NCI-H1417 treated with DMSO at 0.1 percent for 48 hours (cell line): ENCODE results near the gene VPS26C.
A peak's percentile ranks its signal among the peaks of the same experiment; 100 is the strongest.
"Not testable (repeated sequence)": the region's sequence is repeated elsewhere in the genome, so short reads cannot be mapped to it uniquely, and the experiment has no call there.

Source experiments
- DNase-seq: peaks from one replicate; lab custom pipeline; 2025; lab: John Stamatoyannopoulos, UW

The VPS26C gene

DNA sequence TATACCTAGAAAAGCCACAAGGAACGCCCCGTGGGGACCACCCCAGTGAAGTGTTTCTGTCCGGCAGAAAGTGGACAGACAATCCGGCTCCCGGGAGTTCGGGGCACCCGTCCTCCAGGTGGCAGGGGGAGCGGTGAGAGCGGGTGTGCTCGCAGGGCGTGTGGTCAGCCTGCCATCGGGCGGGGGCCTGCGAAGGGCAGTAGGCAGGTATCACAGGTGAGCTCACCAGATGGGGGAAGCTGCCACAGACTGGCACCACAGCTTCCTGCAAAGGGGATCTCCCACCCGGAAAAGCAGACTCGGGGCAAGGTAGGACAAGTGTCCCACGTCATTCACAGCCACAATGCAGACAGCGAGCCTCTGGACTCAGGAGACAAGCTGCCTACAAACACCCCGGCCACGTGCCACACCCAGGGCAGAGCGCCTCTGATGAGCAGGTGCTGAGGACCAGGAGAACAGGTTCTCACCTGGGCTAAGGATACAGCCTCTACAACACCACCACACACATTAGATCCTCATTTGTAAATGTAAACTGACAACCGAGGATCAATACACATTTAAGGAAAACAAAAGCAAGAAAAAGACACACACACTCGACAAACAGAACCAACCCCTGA is 36.4 kb downstream of the VPS26C start:
- DNase-seq, result no peak

GRCh38 chr21:37228003-37228400 is 39.1 kb downstream of the VPS26C start:
- DNase-seq, result no peak

- no peak for DNase-seq
Observed at GRCh38 chr21:37227071-37228002, 39.8 kb downstream of the VPS26C start.

DNA sequence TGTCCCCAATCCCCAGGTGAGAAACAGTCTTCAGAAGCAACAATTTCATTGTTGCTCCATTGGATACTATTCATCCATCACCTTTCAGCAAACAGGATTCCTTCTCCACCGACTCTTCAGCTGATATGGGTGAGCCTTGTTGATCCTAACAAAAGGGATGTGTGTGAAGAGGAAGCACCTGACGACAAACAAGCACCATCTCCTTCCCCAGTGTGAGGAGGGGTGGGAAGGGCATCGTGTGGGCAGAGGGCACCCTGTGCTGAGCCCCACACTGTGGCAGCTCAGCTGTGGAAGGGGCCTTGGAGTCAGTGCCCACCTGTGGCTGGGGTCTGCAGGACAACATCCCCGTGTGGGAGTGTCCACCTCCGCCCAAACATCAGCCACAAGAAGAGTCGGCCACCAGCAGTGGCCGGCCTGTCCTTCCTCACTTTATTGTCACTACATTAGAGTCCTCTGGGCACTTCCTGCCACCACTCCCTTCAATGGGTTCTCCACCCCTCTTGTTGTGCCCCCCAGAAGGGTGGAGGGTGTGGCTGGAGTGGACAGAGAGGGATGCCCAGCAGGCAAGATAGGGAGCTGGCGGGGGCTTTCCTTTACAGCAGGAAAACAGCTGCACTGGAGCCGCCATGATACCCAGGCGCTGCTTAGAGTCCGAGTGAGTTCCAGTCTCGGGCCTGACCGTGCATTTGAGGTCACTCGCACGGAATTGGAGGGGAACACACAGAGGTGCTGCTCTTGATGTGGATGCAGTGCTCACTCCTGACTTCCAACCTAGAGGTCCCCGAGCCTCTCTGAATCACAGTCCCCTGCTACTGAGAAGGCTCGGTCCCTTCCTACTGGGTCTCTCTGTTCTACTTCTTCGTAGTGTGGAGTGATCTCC is 40.9 kb downstream of the VPS26C start:
- DNase-seq, result no peak

DNA sequence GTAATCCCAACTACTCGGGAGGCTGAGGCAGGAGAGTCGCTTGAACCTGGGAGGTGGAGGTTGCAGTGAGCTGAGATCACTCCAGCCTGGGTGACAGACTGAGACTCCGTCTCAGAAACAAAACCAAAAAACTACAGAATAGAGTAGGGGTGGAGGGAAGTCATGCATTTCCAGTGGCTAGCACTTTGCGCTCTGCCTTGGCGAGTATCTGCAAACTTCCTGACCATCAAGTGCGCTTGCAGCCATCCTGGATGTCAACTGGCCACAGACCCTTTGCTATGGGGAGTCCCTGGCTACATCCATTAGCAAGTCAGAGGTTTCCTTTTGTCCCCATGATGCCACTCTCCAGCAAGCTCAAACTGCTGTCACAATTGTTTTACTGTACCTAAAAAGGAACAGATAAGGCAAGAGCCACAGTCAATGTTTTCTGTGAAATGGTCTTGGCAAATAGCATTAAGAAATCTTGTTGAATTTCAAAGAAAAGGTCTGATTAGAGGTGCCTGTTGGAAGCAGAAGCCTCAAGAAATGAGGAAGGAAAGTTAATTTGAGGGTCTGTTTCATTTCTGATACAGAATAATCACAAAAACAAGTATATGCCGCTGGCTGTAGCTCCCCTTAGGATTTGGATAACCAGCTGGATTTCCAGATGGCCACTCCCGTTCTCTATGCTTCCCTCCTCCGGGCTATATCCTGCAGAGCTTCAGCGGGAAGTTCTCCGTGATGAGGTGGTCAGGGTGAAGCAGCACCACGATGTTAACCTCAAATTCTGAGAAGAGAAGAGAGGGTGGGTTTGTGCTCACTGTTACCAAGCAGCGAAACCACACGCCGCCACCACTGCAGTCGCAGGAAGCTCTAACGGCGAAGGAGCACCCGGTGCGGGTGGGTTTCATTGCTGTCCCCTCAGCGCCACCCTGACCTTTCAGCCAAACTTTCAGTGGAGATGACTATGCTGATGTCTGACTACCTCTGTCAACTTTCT is 42.0 kb downstream of the VPS26C start:
- DNase-seq, result no peak

DNA sequence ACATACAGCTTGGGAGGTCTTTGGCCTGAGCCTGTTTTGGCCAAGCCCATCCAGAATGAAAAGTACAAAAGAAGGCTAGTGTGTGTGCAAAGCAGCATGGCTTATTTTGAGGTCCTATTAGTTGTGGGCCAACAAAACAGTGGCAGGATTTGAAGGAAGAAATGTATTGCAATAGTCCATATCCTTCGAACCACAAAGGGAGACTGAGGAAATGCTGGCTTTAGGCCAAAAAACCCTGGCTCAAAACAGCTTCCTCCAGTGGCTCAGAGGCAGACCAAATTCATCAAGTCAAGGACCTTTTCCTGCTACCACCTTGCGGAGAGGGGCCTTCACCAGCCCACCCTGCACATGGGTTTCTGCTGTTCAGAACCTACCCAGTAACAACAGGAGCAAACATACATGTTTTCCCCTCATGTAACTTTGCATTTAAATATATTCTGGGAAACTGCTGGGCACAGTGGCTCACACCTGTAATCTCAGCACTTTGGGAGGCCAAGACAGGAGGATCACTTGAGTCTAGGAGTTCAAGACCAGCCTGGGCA is 43.3 kb downstream of the VPS26C start:
- no peak for DNase-seq

DNA sequence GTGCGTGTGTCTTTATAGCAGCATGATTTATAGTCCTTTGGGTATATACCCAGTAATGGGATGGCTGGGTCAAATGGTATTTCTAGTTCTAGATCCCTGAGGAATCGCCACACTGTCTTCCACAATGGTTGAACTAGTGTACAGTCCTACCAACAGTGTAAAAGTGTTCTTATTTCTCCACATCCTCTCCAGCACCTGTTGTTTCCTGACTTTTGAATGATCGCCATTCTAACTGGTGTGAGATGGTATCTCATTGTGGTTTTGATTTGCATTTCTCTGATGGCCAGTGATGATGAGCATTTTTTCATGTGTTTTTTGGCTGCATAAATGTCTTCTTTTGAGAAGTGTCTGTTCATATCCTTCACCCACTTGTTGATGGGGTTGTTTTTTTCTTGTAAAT is 44.9 kb downstream of the VPS26C start:
- not testable (repeated sequence) for DNase-seq

- DNase-seq, result peak; percentile 89
Observed at GRCh38 chr21:37220981-37221664, 46.0 kb downstream of the VPS26C start.

DNA sequence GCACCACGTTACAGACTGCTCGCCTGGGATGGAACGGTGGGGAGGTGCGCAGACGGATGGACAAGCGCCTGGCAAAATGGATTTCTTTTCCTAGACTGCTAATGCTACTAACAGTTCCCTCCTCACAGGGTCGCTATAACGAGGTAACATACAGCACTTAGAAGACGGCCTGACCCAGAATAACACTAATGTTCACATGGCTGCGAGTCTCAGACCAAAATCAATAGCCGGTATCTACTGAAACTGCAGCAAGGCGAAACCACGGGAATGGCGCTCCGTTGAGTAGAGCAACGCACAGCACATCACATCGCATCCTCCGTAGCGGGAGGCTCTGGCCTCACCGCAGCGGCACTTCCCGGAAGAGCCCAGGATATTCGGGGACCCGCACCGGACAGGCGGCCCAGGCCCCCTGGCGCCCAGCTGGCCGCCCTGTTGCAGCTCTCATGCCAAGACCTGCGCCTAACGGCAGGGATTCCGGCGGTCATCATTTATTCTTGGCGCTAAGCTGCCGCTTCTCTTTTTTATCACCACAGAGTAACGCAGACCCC is 46.6 kb downstream of the VPS26C start:
- peak; percentile 9 for DNase-seq

DNA sequence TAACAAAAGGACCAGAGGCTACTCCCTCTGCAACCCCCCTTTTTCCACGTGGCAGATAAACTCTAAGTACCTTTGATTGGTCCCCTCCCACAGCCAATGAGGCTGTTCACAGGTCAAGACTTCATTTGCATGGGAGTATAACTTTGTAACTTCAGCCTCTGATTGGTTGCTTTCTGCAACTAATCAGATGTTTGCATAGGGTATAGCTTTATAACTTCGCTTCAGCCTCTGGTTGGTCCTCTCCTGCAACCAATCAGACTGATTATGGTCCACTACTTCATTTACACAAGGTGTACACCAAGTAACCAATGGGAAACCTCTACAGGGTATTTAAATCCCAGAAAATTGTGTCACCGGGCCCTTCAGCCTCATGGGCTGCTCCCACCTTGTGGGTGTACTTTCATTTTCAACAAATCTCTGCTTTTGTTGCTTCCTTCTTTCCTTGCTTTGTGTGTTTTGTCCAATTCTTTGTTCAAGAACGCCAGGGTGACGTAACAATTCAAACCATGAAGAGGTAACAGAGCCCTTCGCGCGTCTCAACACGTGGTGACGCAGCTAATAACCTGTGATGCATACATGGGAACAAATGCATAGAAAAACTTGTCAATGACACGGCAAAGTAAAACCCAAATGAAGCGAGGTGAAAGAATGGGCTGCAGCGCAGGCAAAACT is 47.2 kb downstream of the VPS26C start:
- DNase-seq, result peak; percentile 6

- DNase-seq, result no peak
Observed at GRCh38 chr21:37214952-37215351, 52.2 kb downstream of the VPS26C start.

DNA sequence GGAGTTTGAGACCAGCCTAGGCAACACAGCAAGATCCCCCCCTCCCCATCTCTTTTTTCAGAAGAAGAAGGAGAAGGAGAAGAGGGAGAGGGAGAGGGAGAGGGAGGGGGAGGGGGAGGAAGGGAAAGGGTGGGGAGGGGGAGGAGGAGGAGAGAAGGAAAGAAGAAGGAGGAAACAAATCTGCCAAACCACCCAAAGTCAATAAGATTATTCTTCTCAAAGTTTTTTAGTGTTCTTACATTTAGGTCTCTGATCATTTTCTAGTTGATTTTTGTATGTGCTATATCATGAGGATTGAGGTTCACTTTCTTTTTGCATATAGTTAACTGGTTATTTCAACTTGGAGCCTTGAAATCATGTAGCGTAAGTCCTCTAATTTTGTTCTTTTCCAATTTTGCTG is 56.3 kb downstream of the VPS26C start:
- DNase-seq, result no peak

DNA sequence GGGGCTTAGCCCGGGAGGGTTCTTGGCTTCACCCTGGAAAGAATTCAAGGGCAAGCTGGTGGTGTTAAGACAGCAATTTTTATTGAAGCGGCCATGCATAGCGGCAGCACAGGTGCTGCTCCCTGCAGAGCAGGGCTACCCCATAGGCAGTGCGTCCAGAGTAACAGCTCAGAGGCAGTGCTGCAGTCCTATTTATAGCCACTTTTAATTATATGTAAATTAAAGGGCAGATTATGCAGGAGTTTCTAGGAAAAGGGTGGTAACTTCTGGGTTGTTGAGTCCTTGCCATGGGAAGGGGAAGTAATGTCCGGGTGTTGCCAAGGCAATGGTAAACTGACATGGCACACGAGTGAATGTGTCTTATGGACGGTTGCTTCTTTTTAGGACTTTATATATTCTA is 57.0 kb downstream of the VPS26C start:
- DNase-seq, result no peak

GRCh38 chr21:37208741-37209225 is 58.4 kb downstream of the VPS26C start:
- DNase-seq, result no peak

GRCh38 chr21:37208056-37208721 is 58.9 kb downstream of the VPS26C start:
- DNase-seq, result no peak

- DNase-seq, result no peak
Observed at GRCh38 chr21:37207441-37208009, 59.6 kb downstream of the VPS26C start.

DNA sequence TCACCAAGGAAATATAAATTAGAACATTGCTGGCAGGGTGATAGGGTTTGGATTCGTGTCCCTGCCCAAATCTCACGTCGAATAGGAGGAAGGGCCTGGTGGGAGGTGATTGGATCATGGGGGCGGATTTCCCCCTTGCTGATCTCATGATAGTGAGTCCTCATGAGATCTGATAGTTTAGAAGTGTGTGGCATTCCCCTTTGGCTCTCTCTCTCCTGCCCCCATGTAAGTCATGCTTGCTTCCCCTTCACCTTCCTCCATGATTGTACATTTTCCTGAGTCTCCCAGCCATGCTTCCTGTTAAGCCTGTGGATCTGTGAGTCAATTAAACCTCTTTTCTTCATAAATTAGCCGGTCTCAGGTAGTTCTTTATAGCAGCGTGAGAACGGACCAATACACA is 60.6 kb downstream of the VPS26C start:
- no peak for DNase-seq

GRCh38 chr21:37204580-37204979 is 62.6 kb downstream of the VPS26C start:
- DNase-seq, result no peak
